HG03520 (cell line): ENCODE data around the gene ASIC5.

Experiments
- ATAC-seq: cut with Tn5 transposase; IDR thresholded peaks from one replicate; pipeline ENCODE4 v1.9.1; 2021; ENCODE audit warnings: mild to moderate bottlenecking, moderate library complexity; ENCODE audit not compliant: unreplicated experiment

Gene ASIC5

GRCh38 chr4:155881555-155881954 is 15.5 kb upstream of the ASIC5 start:
- ATAC-seq, result peak; percentile 44

GRCh38 chr4:155879767-155880166 is 13.7 kb upstream of the ASIC5 start:
- no peak for ATAC-seq

- ATAC-seq, result no peak
Observed at GRCh38 chr4:155878611-155879010, 12.5 kb upstream of the ASIC5 start.

DNA sequence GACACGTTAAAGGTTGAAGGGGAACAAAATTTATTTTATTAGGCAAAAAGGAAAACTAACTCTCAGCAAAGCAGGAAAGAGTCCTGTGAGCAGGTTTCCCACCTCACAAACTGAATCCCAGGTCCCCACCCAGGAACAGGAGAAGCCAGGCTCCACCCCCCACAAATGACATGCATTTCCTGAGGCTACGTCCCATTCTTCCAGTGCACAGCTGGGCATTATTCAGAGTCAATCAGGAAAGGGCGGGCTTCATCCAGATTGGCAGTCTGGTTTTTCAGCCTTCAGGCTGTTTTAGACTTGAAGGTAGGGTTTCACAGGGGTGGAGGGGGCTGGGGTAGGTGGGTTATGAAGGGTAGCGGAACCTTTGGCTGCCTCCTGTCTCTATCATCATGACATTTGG is 11.9 kb upstream of the ASIC5 start:
- no peak for ATAC-seq

- no peak for ATAC-seq
Observed at GRCh38 chr4:155875878-155876277, 9.8 kb upstream of the ASIC5 start.

DNA sequence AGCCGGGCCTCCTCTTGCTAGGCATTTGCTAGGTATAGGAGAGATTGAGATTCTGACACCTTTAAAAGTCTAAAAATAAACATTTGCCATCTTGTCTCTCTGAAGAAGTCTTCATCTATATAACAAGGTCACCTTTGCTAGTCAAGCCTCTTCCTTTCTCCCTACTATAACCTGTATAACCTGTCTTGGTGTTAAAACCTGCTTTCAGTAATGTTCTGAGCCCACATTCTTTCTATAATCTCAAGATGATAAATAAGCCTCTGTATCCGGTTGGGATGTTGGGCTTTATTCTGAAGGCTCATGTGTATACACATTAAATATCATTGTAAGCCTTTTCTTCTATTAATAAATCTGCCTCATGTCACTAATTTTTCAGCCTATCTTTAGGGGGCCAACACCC is 10.2 kb downstream of the ASIC5 start:
- no peak for ATAC-seq

- ATAC-seq, result no peak
Observed at GRCh38 chr4:155854582-155855226, 11.4 kb downstream of the ASIC5 start.

- ATAC-seq, result no peak
Observed at GRCh38 chr4:155853189-155853588, 12.9 kb downstream of the ASIC5 start.

- no peak for ATAC-seq
Observed at GRCh38 chr4:155849042-155849441, 17.0 kb downstream of the ASIC5 start.

DNA sequence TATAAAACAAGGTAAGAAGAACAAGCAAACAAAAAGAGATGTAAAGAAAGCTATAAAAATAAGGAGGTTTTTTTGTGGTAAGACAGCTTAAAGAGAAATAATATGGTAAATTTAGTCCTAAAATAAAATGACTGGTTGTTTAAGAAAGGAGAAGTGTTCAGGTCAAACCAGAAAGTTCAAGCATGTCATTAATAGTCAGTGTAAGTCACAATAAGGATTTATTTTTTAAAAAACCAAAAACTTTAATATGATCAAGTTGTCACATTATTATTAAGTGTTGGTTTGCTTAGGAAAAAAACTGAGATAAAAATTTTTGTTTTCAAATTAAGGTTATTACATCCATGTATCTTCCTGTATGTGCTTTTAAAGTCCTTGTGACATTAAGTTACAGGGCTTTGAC is 19.1 kb downstream of the ASIC5 start:
- ATAC-seq, result no peak

DNA sequence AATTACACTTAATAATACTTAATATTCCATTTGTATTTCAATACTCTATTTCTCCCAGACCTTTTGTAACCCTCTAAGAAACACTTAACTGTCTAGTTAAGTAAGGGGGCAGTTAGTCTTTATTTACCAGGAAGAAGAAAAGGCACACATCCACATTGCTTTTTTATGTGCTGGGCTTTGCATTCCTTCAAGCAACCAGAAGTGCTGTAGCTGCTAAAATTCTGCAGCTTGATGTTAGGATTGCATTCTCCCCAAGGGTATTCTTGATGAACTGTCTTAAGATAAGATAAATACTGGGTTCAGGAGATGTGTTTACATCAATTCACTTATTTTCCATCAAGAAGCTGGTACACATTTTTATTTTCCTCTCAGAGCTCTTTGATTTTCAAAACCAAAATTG is 24.0 kb downstream of the ASIC5 start:
- ATAC-seq, result no peak

- peak; percentile 47 for ATAC-seq
Observed at GRCh38 chr4:155837203-155837796, 28.8 kb downstream of the ASIC5 start.

GRCh38 chr4:155832664-155833063 is 33.4 kb downstream of the ASIC5 start:
- ATAC-seq, result no peak

GRCh38 chr4:155828628-155829027 is 37.4 kb downstream of the ASIC5 start:
- ATAC-seq, result no peak

- no peak for ATAC-seq
Observed at GRCh38 chr4:155822572-155822971, 43.5 kb downstream of the ASIC5 start.

GRCh38 chr4:155820887-155821518 is 45.1 kb downstream of the ASIC5 start:
- no peak for ATAC-seq

DNA sequence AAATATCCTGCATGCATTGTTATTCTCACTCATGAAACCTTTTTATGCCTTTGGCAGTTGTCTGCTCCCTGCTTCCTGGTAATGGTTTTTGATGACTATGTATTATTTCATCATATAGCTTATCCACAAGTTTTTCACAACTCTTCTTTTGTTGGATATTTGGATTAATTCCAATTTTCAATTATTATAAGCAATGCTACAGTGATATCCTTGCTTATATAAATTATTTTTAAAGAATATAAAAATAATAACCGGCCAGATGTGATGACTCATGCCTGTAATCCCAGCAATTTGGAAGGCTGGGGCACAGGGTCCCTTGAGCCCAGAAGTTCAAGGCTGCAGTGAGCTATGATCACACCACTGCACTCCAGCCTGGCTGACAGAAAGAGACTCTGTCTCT is 47.0 kb downstream of the ASIC5 start:
- no peak for ATAC-seq

GRCh38 chr4:155818639-155819038 is 47.4 kb downstream of the ASIC5 start:
- ATAC-seq, result no peak

- ATAC-seq, result no peak
Observed at GRCh38 chr4:155811083-155811482, 55.0 kb downstream of the ASIC5 start.

GRCh38 chr4:155809835-155810234 is 56.2 kb downstream of the ASIC5 start:
- peak; percentile 99 for ATAC-seq

- no peak for ATAC-seq
Observed at GRCh38 chr4:155807021-155807420, 59.1 kb downstream of the ASIC5 start.

GRCh38 chr4:155805016-155805415 is 61.1 kb downstream of the ASIC5 start:
- no peak for ATAC-seq
